Osteocyte (in vitro differentiated cells): Measurements from ENCODE around the gene TOE1. TPM values are rescaled to one million over a fixed set of nuclear protein-coding genes. Genes with fewer than 3 reads are reported as not detected.
A peak's percentile ranks its signal among the peaks of the same experiment; 100 is the strongest.

Experiments
- DNase-seq: peaks from one replicate; pipeline ENCODE4 v3.0.0; 2021; ENCODE audit warnings: mixed read lengths; ENCODE audit not compliant: unreplicated experiment; ENCODE audit errors: extremely low spot score
- H3K27ac Mint-ChIP-seq: one replicate; pipeline ENCODE4 v1.8.0; 2021; ENCODE audit warnings: mild to moderate bottlenecking, mixed read lengths; ENCODE audit not compliant: unreplicated experiment
- H3K27me3 Mint-ChIP-seq: one replicate; pipeline ENCODE4 v1.8.0; 2021; ENCODE audit warnings: mixed read lengths; ENCODE audit not compliant: unreplicated experiment
- H3K36me3 Mint-ChIP-seq: one replicate; pipeline ENCODE4 v1.8.0; 2021; ENCODE audit warnings: mixed read lengths; ENCODE audit not compliant: unreplicated experiment
- H3K4me1 Mint-ChIP-seq: one replicate; pipeline ENCODE4 v1.8.0; 2021; ENCODE audit warnings: mixed read lengths; ENCODE audit not compliant: unreplicated experiment
- H3K4me3 Mint-ChIP-seq: one replicate; pipeline ENCODE4 v1.8.0; 2021; ENCODE audit warnings: mild to moderate bottlenecking, moderate library complexity, mixed read lengths; ENCODE audit not compliant: unreplicated experiment
- H3K9me3 Mint-ChIP-seq: one replicate; pipeline ENCODE4 v1.8.0; 2021; ENCODE audit warnings: mixed read lengths; ENCODE audit not compliant: unreplicated experiment
- CTCF ChIP-seq: fragments of 200-600 bp; sonication (generic); IDR thresholded peaks from 2 replicates; pipeline ENCODE4 v1.5.0; 2021; ENCODE audit warnings: antibody characterized with exemption, mild to moderate bottlenecking, moderate library complexity
- total RNA-seq: library from RNA; stranded (reverse); gene quantifications from 2 replicates; pipeline ENCODE4 v1.2.1, GENCODE V29; 2021

TOE1 gene
- total RNA-seq, 1 donor from 2014 or later = 8.5 TPM

- H3K4me1 Mint-ChIP-seq = peaks cover 27% of the 10 kb centered on the region
- H3K9me3 Mint-ChIP-seq = no peaks in the 10 kb centered on the region
Observed at GRCh38 chr1:45337630-45338325, 2.2 kb upstream of the TOE1 start.

DNA sequence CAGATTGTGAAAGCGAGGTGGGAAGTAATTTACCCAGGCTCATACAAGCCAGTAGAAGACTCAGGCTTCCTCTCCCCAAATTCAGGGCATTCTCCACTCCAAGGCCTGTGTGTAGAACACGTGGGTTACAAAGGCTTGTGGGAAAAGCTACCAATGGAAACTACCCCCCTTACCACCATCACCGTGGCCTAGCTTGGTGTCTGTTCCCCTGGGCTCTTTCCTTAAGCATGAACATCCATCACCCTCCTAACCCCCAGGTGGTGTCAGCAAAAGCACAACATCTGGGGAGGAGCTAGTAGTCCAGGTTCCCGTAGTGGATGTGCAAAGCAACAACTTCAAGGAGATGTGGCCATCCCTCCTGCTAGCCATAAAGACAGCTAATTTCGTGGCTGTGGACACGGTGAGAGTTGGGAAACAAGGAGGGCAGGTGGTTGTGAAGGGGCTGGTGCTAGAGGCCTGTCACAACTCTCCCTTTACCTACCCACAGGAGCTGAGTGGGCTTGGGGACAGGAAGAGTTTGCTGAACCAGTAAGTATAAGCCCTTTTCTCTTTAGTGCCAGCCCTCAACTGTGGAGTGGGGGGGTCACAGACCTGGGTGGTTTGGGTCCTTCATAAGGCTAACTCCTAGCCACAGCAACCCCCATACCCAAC lies 971 bp downstream of the TOE1 start:
- TF ChIP-seq CTCF = no peak
- H3K27ac Mint-ChIP-seq = peak overlapping the region; percentile 97
- peaks cover 15% of the 10 kb centered on the region for H3K36me3 Mint-ChIP-seq
- H3K9me3 Mint-ChIP-seq = no peaks in the 10 kb centered on the region
- peak overlapping the region; percentile 95 for H3K4me3 Mint-ChIP-seq
- no peaks in the 10 kb centered on the region for H3K27me3 Mint-ChIP-seq
- peaks cover 27% of the 10 kb centered on the region for H3K4me1 Mint-ChIP-seq
- no peak for DNase-seq

More at GRCh38 chr1:45337630-45338325, 2.2 kb upstream of the TOE1 start:
- H3K36me3 Mint-ChIP-seq = no peaks in the 10 kb centered on the region
- no peak for TF ChIP-seq CTCF
- no peak for DNase-seq
- H3K27ac Mint-ChIP-seq = no peak overlapping the region
- no peaks in the 10 kb centered on the region for H3K27me3 Mint-ChIP-seq
- no peak overlapping the region for H3K4me3 Mint-ChIP-seq

GRCh38 chr1:45344499-45344898 lies 4.5 kb downstream of the TOE1 start:
- no peak for DNase-seq
- H3K27me3 Mint-ChIP-seq = no peaks in the 10 kb centered on the region

GRCh38 chr1:45345014-45345413 lies 5.0 kb downstream of the TOE1 start:
- Mint-ChIP-seq H3K36me3 (peaks cover 17% of the 10 kb centered on the region), H3K4me1 (peaks cover 18% of the 10 kb centered on the region), H3K9me3 (no peaks in the 10 kb centered on the region), H3K4me3 (no peak overlapping the region), H3K27me3 (no peaks in the 10 kb centered on the region), H3K27ac (no peak overlapping the region)
- TF ChIP-seq CTCF = no peak
- no peak for DNase-seq

More at GRCh38 chr1:45344499-45344898, 4.5 kb downstream of the TOE1 start:
- H3K4me1 Mint-ChIP-seq = peaks cover 20% of the 10 kb centered on the region
- no peak for TF ChIP-seq CTCF
- H3K36me3 Mint-ChIP-seq = peaks cover 17% of the 10 kb centered on the region
- H3K4me3 Mint-ChIP-seq = no peak overlapping the region
- no peaks in the 10 kb centered on the region for H3K9me3 Mint-ChIP-seq
- no peak overlapping the region for H3K27ac Mint-ChIP-seq

DNA sequence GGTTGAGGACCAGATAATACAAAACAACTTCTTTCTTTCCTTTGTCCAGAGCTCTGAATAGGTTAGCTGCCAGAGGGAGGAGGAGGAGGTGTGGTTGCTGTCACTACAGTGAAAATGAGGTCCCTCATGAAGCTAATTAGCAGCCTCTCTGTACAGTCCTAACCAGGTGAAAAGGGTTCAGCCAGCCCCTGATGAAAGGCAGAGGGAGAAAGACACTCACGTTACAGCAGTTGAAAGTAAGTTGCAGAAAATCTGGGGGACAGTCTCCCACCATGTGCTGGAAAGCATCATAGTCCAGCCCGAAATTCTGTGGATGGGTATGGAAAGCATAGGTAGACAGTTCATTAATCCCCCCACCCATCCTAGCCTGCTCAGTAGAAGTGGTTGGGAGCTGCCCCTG lies 6.5 kb downstream of the TOE1 start:
- Mint-ChIP-seq H3K36me3 (peaks cover 17% of the 10 kb centered on the region), H3K27ac (no peak overlapping the region), H3K4me1 (peaks cover 10% of the 10 kb centered on the region), H3K9me3 (no peaks in the 10 kb centered on the region), H3K27me3 (no peaks in the 10 kb centered on the region), H3K4me3 (no peak overlapping the region)
- TF ChIP-seq CTCF = no peak
- no peak for DNase-seq
